Liver (tissue), 9 donors: Measurements from ENCODE around the gene S100A4. TPM values are rescaled to one million over a fixed set of nuclear protein-coding genes. Genes with fewer than 3 reads are reported as not detected.
A peak's percentile ranks its signal among the peaks of the same experiment; 100 is the strongest.

ENCODE experiments used
- DNase-seq: peaks from one replicate; pipeline ENCODE4 v3.0.0-alpha.2; 2017; ENCODE audit warnings: low spot score
- H3K27ac ChIP-seq, 2 donors: one replicate each; pipeline ENCODE4 v1.7.0; 2013; ENCODE audit warnings: inconsistent platforms in 2 of 2, low read length in 2 of 2, control low read depth in 1 of 2, low read depth in 1 of 2, mild to moderate bottlenecking in 1 of 2
- H3K27me3 ChIP-seq, 4 donors: one replicate each; pipeline versions ENCODE4 v1.6.1 to v1.7.0; 2013; ENCODE audit warnings: low read length in 3 of 4, inconsistent platforms in 1 of 4, mild to moderate bottlenecking in 1 of 4, moderate library complexity in 1 of 4; ENCODE audit not compliant: control insufficient read depth in 4 of 4, insufficient read depth in 4 of 4
- H3K36me3 ChIP-seq, 4 donors: one replicate each; pipeline versions ENCODE4 v1.6.1 to v1.7.0; 2013; ENCODE audit warnings: low read length in 3 of 4, mild to moderate bottlenecking in 3 of 4, low read depth in 1 of 4, moderate library complexity in 1 of 4; ENCODE audit not compliant: control insufficient read depth in 4 of 4, insufficient read depth in 3 of 4
- H3K4me1 ChIP-seq, 4 donors: one replicate each; pipeline versions ENCODE4 v1.6.1 to v1.7.0; 2013; ENCODE audit warnings: low read length in 3 of 4, mild to moderate bottlenecking in 3 of 4, moderate library complexity in 1 of 4; ENCODE audit not compliant: control insufficient read depth in 4 of 4, insufficient read depth in 4 of 4
- H3K4me3 ChIP-seq, 3 donors: one replicate each; pipeline versions ENCODE4 v1.6.1 to v1.7.0; 2013; ENCODE audit warnings: low read length in 3 of 3, control low read depth in 1 of 3, low read depth in 1 of 3, mild to moderate bottlenecking in 1 of 3
- H3K9ac ChIP-seq, 2 donors: one replicate each; pipeline ENCODE4 v1.7.0; 2013; ENCODE audit warnings: low read length in 2 of 2, mild to moderate bottlenecking in 2 of 2, moderate library complexity in 2 of 2, control low read depth in 1 of 2, low read depth in 1 of 2
- H3K9me3 ChIP-seq, 4 donors: one replicate each; pipeline versions ENCODE4 v1.6.1 to v1.7.0; 2013; ENCODE audit warnings: low read length in 3 of 4; ENCODE audit not compliant: control insufficient read depth in 4 of 4
- ATF3 ChIP-seq: IDR thresholded peaks from 2 replicates; pipeline ENCODE4 v1.6.1; 2016; ENCODE audit warnings: antibody characterized with exemption
- CTCF ChIP-seq: fragments of 150-350 bp; IDR thresholded peaks from 2 replicates; pipeline ENCODE4 v1.5.1; 2017; ENCODE audit warnings: improper control_type of control experiment, low read depth, low read length; ENCODE audit not compliant: missing input control
- FOXA1 ChIP-seq: IDR thresholded peaks from 2 replicates; pipeline ENCODE4 v1.6.1; 2016; ENCODE audit warnings: antibody characterized with exemption
- FOXA2 ChIP-seq: IDR thresholded peaks from 2 replicates; pipeline ENCODE4 v1.6.1; 2016; ENCODE audit warnings: antibody characterized with exemption
- GABPA ChIP-seq, 2 donors: IDR thresholded peaks in 1 of 2; conservative IDR thresholded peaks in 1 of 2; 2 replicates each; pipeline ENCODE4 v1.6.1; 2016; ENCODE audit warnings: antibody characterized with exemption in 2 of 2, mild to moderate bottlenecking in 1 of 2, moderate library complexity in 1 of 2
- HNF4A ChIP-seq, 2 donors: conservative IDR thresholded peaks; 2 replicates each; pipeline ENCODE4 v1.6.1; 2016; ENCODE audit warnings: antibody characterized with exemption in 2 of 2, mild to moderate bottlenecking in 2 of 2
- JUND ChIP-seq, 2 donors: IDR thresholded peaks; 2 replicates each; pipeline ENCODE4 v1.6.1; 2016; ENCODE audit warnings: antibody characterized with exemption in 2 of 2
- MAX ChIP-seq: IDR thresholded peaks from 2 replicates; pipeline ENCODE4 v1.6.1; 2016; ENCODE audit warnings: antibody characterized with exemption
- NR2F2 ChIP-seq: IDR thresholded peaks from 2 replicates; pipeline ENCODE4 v1.6.1; 2016; ENCODE audit warnings: antibody characterized with exemption
- RAD21 ChIP-seq, 2 donors: IDR thresholded peaks; 2 replicates each; pipeline ENCODE4 v1.6.1; 2016; ENCODE audit warnings: antibody characterized with exemption in 2 of 2, mild to moderate bottlenecking in 2 of 2
- RXRA ChIP-seq, 2 donors: IDR thresholded peaks; 2 replicates each; pipeline ENCODE4 v1.6.1; 2017 to 2018; ENCODE audit warnings: antibody characterized with exemption in 2 of 2, mild to moderate bottlenecking in 1 of 2
- SP1 ChIP-seq: IDR thresholded peaks from 2 replicates; pipeline ENCODE4 v1.6.1; 2018; ENCODE audit warnings: antibody characterized with exemption, mild to moderate bottlenecking
- ZBTB33 ChIP-seq: IDR thresholded peaks from 2 replicates; pipeline ENCODE4 v1.6.1; 2016; ENCODE audit warnings: antibody characterized with exemption
- WGBS: extraction: QIAGEN DNeasy Blood & Tissue Kit; methylation state at CpG from one replicate; pipeline ENCODE4 v1.1.7; 2013; 5-methylcytosine and 5-hydroxymethylcytosine counted together
- polyA plus RNA-seq, 2 donors: library from polyadenylated mRNA; stranded (reverse) in 1 of 2; unstranded in 1 of 2; fragments of 200-250 nt in 1 of 2; fragments of >200 nt in 1 of 2; fragmentation: Nextera tagmentation in 1 of 2; extraction: Ambion mirVana in 1 of 2; gene quantifications; one replicate each; pipeline versions ENCODE4 v1.2.1 to v1.2.3, GENCODE V29; 2013 to 2015
- total RNA-seq, 2 donors: library from RNA; depleted of rRNA; stranded (reverse); fragments of >200 nt; gene quantifications; one replicate each; pipeline ENCODE4 v1.2.3, GENCODE V29; 2014
- donor health status: healthy.
- donor health status: healthy.
- donor health status: healthy.
- donor health status: healthy.
- donor health status: healthy.

S100A4 gene
- total and polyA plus RNA-seq, 4 donors: 4.8 to 69.8 (median 16.7) TPM

GRCh38 chr1:153510984-153511410 lies 34.6 kb downstream of the S100A4 start:
- TF ChIP-seq CTCF: peak; percentile 77
- peak; percentile 18 for TF ChIP-seq MAX
- TF ChIP-seq ATF3: no peak
- TF ChIP-seq RXRA (IDR thresholded peaks at IDR 0.05): no peak
- TF ChIP-seq RAD21 (IDR thresholded peaks at IDR 0.05): peak; percentile 91 to 92
- Histone ChIP-seq H3K27ac (no peak overlapping the region), H3K4me3 (no peak overlapping the region), H3K36me3 (no peaks in the 10 kb centered on the region), H3K9ac (no peak overlapping the region), H3K27me3 (no peaks in the 10 kb centered on the region), H3K4me1 (peaks cover 0 to 5% (median 2%) of the 10 kb centered on the region in 4 donors), H3K9me3 (no peaks in the 10 kb centered on the region)
- peak; percentile 83 for DNase-seq
- WGBS: under 1% methylated on average over 7 of the region's 7 CpGs

- Histone ChIP-seq H3K27ac (no peak overlapping the region), H3K27me3 (no peaks in the 10 kb centered on the region), H3K9ac (no peak overlapping the region), H3K9me3 (no peaks in the 10 kb centered on the region), H3K36me3 (no peaks in the 10 kb centered on the region), H3K4me3 (no peak overlapping the region), H3K4me1 (peaks cover 0 to 4% (median 2%) of the 10 kb centered on the region in 4 donors)
- DNase-seq: peak; percentile 63
- WGBS: 76% methylated on average over 4 of the region's 4 CpGs
- TF ChIP-seq CTCF (peak; percentile 38), ZBTB33 (no peak), RAD21 (IDR thresholded peaks at IDR 0.05) (peak; percentile 49 to 68)
These were observed 35.8 kb downstream of the S100A4 start for GRCh38 chr1:153509729-153510354.

- Histone ChIP-seq H3K9me3 (no peaks in the 10 kb centered on the region), H3K27ac (no peak overlapping the region), H3K9ac (no peak overlapping the region), H3K27me3 (no peaks in the 10 kb centered on the region), H3K4me3 (no peak overlapping the region), H3K36me3 (no peaks in the 10 kb centered on the region), H3K4me1 (peaks cover 0 to 4% (median 2%) of the 10 kb centered on the region in 4 donors)
- no peak for DNase-seq
- 95% methylated on average over 3 of the region's 3 CpGs for WGBS
- TF ChIP-seq MAX: no peak
- TF ChIP-seq GABPA (IDR thresholded peaks at IDR 0.05 in 1 of 2, conservative IDR thresholded peaks at IDR 0.05 in 1 of 2): no peak
- no peak for TF ChIP-seq ZBTB33
- TF ChIP-seq JUND (IDR thresholded peaks at IDR 0.05): no peak
- no peak for TF ChIP-seq SP1
- no peak for TF ChIP-seq FOXA2
- TF ChIP-seq NR2F2: no peak
- TF ChIP-seq RXRA (IDR thresholded peaks at IDR 0.05): no peak
- TF ChIP-seq ATF3: no peak
- no peak for TF ChIP-seq FOXA1
- TF ChIP-seq HNF4A (conservative IDR thresholded peaks at IDR 0.05): no peak
These were observed 36.6 kb downstream of the S100A4 start for GRCh38 chr1:153509036-153509435.
